Transverse colon (tissue), 3 donors: Measurements from ENCODE around the gene MTX2.
"Not testable (repeated sequence)": the region's sequence is repeated elsewhere in the genome, so short reads cannot be mapped to it uniquely, and the experiment has no call there.

Source experiments
- POLR2A ChIP-seq: fragments of 450-650 bp; IDR thresholded peaks from one replicate; pipeline ENCODE4 v1.6.1; 2016; ENCODE audit warnings: antibody characterized with exemption, mild to moderate bottlenecking, moderate library complexity
- TF ChIP-seq, protein P1 (sequence below), 5 experiments: fragments of 200-600 bp in 3 of 5; fragments of 450-650 bp in 2 of 5; sonication (generic) in 3 of 5; IDR thresholded peaks; 1 replicate in 2 of 5; 2 replicates in 3 of 5; pipeline ENCODE4 v1.5.1; 2016 to 2017; ENCODE audit warnings: antibody characterized with exemption in 5 of 5, inconsistent platforms in 3 of 5, mild to moderate bottlenecking in 2 of 5, moderate library complexity in 1 of 5

- TF ChIP-seq, protein P1, sequence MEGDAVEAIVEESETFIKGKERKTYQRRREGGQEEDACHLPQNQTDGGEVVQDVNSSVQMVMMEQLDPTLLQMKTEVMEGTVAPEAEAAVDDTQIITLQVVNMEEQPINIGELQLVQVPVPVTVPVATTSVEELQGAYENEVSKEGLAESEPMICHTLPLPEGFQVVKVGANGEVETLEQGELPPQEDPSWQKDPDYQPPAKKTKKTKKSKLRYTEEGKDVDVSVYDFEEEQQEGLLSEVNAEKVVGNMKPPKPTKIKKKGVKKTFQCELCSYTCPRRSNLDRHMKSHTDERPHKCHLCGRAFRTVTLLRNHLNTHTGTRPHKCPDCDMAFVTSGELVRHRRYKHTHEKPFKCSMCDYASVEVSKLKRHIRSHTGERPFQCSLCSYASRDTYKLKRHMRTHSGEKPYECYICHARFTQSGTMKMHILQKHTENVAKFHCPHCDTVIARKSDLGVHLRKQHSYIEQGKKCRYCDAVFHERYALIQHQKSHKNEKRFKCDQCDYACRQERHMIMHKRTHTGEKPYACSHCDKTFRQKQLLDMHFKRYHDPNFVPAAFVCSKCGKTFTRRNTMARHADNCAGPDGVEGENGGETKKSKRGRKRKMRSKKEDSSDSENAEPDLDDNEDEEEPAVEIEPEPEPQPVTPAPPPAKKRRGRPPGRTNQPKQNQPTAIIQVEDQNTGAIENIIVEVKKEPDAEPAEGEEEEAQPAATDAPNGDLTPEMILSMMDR (IDR thresholded peaks at IDR 0.05) = not testable (repeated sequence)
- TF ChIP-seq POLR2A = not testable (repeated sequence)
These were observed 36.8 kb downstream of the MTX2 start for GRCh38 chr2:176306020-176306419.
